Esophagus mucosa (tissue), 1 donor: ENCODE measurements around the gene RASA2. TPM values are rescaled to one million over a fixed set of nuclear protein-coding genes. Genes with fewer than 3 reads are reported as not detected.
"Not testable (repeated sequence)": the region's sequence is repeated elsewhere in the genome, so short reads cannot be mapped to it uniquely, and the experiment has no call there.

ENCODE experiments used
- ATAC-seq: fragments of 200-7000 bp; cut with Tn5 transposase; one replicate; pipeline ENCODE4 v1.9.1; 2020
- total RNA-seq: library from RNA; stranded (reverse); gene quantifications from one replicate; pipeline ENCODE4 v1.2.4, GENCODE V29; 2023
- donor health status: DM: yes; HTN: yes; CAD: no.

Gene RASA2
- total RNA-seq, 1 donor from 2014 or later, result 10.0 TPM

GRCh38 chr3:141459008-141459407 is 27.8 kb upstream of the RASA2 start:
- no peak for ATAC-seq

DNA sequence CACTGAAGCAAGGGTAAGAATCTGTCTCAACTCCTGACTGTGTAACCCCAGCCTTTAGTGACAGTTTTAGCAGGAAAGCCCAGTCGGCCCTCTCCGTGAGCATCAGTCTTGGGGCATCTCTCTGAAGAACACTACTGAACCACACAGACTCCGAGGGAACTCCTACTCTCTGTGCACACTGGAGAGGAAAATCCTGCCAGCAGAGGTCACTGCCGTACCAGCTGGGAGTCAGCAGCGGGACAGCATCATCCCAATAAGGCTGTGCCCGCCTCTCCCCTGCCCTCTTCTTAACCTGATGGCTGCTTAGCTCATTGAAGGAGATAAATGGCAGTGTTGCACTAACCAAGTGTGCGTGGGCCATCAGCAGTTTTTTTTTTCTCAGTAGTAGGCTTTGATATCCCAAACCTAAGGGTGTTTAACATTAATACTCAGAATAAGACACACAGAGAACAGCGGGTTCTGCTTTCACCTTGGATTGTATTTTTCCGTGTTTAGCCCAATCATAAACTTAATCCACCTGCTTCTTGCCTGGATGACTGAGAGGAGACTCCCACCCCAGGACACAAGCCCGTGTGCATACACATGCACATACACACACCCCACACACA is 26.6 kb upstream of the RASA2 start:
- ATAC-seq, result peak; percentile 95

- ATAC-seq, result no peak
These were observed 24.5 kb upstream of the RASA2 start for GRCh38 chr3:141462176-141462859.

- ATAC-seq, result no peak
These were observed 21.6 kb upstream of the RASA2 start for GRCh38 chr3:141465221-141465620.

DNA sequence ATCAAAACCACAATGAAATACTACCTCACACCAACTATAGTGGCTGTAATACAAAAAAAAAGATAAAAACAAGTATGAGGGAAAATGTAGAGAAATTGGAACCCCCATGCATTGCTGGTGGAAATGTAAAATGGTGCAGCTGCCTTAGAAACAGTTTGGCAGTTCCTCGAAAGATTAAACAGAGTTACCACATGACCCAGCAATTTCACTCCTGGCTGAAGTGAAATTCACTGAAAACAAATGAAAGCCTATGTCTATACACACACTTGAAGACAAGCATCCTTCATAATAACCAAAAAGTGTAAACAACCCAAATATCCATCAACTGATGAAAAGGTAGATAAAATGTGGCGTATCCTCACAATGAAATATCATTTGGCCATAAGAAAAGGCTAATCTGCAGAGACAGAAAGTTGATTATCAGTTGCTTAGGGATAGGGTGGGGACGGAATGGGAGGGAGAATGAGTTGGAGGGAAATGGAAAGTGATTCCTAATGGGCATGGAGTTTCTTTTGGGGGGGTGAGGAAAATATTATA is 20.1 kb upstream of the RASA2 start:
- no peak for ATAC-seq

DNA sequence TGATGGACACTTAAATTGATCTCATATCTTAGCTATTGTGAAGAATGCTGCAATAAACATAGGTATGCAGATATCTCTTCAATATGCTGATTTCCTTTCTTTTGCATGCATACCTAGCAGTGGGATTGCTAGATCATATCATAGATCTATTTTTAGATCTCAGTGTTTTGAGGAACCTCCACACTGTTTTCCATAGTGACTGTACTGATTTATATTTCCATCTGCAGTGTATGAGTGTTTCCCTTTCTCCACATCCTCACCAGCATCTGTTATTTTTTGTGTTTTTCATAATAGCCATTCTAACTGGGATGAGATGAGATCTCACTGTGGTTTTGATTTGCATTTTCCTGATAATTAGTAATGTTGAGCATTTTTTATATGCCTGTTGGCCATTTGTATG is 17.1 kb upstream of the RASA2 start:
- ATAC-seq, result no peak

DNA sequence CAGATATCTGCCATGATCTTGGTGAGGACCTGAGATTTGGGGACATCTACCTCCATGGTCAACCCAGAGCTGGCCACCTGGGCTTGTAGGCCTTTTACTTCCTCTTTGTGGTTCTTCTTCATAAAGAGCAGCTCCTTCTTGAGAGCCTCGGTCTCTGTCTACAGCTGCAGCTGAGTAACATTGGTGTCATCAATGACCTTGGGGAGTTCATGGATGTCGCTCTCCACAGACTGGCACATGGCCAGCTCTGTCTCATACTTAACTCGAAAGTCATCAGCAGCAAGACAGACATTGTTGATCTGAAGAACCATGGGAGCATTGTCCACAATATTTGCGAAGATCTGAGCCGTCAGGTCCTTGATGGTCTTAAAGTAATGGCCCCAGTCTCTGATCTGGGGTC is 15.7 kb upstream of the RASA2 start:
- ATAC-seq, result no peak

DNA sequence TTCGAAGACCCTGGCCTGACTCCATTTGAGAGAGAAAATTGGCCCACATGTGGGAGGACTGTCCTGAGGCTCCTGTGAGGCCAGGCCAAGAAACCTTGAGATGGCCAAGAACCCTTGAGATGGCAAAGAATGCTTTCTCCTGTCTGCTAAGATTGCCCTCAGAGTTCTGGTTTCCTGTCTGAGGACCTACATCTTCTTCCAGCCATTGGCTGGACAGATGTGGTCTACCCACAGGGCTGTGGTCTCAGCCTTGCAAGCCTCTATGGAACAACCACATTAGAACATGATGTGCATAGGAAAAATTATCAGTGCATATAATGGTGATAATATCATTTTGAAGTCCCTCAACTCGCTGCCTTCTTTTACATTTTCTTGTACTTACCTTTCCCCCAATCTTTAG is 10.8 kb upstream of the RASA2 start:
- no peak for ATAC-seq

DNA sequence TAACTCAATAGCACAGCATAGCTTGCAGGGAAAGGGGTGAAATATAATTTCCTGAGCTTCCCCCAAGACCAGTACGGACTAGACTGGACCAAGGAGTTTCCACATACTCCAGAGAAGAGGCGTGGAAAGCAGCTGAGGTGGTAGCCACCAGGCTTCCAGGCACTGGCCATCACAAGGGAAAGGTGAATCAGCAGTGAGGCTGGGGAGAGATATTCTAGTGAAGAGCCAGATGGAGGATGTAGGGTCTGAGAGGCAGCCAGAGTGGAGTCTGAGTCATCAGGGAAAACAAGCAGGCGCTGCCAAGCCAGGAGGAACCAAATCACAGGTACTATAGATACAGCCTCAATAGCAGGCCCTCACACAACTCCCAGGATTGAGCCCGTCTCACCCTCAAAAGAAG is 9.6 kb upstream of the RASA2 start:
- ATAC-seq, result peak; percentile 58

DNA sequence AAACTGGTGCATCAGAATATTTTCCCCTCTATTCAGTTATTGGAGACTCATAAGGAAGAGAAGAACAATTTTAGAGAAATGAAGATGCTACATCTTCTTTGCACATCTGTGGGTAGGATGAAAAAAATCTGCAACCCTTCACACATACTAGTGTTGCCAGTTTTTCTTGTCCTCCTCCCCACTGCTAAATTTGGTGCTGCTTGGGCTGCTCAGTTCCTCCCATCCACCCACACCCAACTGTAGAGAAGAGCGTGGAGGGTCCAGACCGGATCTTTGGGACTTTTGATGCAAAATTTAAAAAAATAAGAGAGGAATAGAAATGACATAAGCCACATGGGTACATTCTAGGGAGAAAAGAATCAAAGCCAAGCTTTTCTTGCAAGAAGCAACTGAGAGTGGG is 8.7 kb upstream of the RASA2 start:
- ATAC-seq, result no peak

GRCh38 chr3:141478840-141479239 is 8.0 kb upstream of the RASA2 start:
- ATAC-seq, result not testable (repeated sequence)

DNA sequence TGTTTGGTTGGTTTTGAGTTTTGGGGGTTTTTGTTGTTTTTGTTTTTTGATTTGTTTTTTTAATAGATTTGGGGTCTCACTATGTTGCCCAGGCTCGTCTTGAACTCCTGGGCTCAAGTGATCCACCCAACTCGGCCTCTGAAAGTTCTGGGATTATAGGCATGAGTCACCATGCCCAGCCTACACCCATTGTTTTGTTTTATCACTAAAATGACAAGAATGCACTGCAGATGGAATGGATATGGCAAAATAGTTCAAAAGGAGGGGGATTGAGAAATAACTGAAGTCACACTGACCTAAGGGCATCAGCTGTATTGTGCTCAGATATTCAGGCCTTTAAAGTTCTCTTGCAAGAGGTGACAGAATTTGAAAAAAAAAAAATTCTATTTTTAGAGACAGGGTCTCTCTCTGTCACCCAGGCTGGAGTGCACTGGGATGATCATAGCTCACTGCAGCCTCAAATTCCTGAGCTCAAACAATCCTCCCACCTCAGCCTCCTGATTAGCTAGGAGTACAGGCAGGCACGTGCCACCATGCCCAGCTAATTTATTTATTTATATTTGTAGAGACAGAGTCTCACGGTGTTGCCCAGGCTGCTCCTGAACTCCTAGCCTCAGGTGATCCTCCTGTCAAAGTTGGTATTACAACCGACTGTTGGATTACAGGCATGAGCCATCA is 4.4 kb upstream of the RASA2 start:
- ATAC-seq, result no peak

DNA sequence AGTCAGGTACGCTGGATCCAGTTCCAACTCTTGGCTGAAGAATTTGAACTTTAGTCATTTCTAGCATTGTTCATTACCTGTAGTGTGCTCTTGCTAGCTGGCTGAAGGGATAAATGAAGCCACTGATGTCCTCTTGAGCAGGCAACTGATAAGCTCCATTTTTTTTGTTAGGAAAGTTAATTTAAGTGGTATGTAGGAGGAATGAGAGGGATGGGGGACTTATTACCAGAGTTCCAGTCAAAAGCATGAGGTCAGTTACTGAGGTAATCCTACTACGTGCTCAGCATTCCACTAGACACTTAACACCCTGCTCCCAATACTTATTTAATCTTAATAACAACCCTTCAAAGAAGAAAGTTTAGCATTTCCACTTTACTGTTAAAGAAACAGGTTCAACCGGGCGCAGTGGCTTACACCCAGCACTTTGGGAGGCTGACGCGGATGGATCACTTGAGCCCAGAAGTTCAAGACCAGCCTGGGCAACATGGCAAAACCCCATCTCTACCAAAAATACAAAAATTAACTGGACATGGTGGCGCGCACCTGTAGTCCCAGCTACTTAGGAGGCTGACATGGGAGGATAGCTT is 2.0 kb upstream of the RASA2 start:
- ATAC-seq, result no peak

- ATAC-seq, result peak; percentile 54
These were observed 959 bp upstream of the RASA2 start for GRCh38 chr3:141485641-141486495.

DNA sequence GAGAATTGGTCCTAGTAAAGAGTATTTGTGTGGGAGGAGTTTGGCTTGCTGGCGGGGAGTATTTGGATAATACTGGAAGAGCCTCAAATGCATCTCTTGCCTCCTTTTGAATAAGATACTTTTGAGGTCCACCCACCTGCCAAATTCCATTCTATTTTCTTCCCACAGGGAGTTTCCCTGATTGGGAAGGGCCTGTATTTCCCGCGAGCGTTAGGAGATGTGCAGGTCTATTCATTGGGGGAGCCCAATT is 406 bp upstream of the RASA2 start:
- ATAC-seq, result no peak

- ATAC-seq, result peak; percentile 81
These were observed 860 bp downstream of the RASA2 start for GRCh38 chr3:141487521-141488252.

GRCh38 chr3:141489203-141489602 is 2.4 kb downstream of the RASA2 start:
- ATAC-seq, result no peak

DNA sequence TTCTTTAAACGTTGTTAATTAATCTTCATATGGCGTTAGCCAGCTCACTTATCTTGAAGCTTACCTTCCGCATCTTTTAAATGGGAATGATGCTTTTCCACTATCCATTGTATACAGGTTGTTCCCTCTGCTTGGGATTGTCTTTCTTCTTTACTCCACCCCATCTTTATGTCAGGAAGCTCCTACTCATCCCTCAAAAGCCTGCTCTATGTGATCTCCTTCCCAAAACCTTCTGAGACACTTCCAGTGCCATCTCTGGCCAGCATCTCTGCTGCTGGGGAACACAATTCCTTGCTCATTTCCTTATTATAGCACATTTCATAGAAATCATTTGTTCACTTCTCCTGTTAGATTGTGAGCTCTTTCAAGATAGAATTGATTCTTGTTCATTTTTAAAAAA is 4.3 kb downstream of the RASA2 start:
- ATAC-seq, result no peak

- ATAC-seq, result no peak
These were observed 5.1 kb downstream of the RASA2 start for GRCh38 chr3:141491929-141492328.

- no peak for ATAC-seq
These were observed 6.4 kb downstream of the RASA2 start for GRCh38 chr3:141493184-141493583.

GRCh38 chr3:141497589-141497988 is 10.8 kb downstream of the RASA2 start:
- not testable (repeated sequence) for ATAC-seq

DNA sequence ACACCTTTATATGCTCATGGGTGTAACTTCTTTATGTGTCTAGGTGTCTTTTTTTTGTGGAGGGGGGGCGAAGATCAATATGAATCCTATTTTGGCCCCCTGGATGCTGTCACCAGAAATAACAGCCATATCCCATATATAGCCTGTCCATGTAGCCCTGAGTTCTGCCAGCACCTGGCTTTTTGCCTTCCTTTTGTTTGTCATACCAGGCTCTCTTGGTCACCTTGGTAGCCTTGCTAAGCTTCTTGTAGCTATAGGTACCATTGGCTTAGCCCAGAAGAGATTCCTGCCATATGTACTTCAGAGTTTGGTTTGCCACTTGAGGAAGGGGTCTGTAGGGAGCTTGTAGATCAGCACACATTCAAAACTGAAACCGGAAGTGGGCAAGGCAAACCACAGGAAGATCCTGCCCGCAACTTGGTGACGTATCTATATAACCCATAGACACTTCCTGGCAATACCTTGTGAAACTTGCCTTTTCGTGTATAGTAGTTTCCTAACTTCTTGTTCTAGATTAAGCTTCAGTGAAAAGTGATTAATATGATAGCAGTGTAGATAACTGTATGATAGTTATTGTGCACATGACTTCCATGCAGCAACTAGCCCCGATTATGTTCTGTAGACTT is 11.9 kb downstream of the RASA2 start:
- peak; percentile 78 for ATAC-seq
